ENCODE measurements around the gene POLA1.

POLA1 gene

DNA sequence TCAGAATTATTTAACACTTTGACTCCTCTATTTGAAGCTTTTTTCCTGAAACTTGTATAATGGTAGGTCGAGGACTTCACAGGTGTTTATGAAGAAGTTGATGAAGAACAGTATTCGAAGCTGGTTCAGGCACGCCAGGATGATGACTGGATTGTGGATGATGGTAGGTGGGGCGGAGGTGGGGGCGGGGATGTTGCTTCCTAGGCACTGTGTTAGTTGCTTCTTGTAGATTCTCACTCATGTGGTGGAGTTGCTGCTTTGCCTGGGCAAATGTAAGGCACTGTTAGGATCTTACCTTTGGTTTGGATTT is 9.4 kb downstream of the POLA1 start:
- in situ Hi-C loops (cut with HindIII; ENCODE audit: low pct_unique_long_range_greater_than_20kb, low sequenced_read_pairs) = no loop called here
- DNase-seq (ENCODE audit: low read depth in 1 of 2, low spot score in 1 of 2) = no peak
- TF ChIP-seq JUND (IDR thresholded peaks at IDR 0.05; ENCODE audit: low read depth) = no peak

DNA sequence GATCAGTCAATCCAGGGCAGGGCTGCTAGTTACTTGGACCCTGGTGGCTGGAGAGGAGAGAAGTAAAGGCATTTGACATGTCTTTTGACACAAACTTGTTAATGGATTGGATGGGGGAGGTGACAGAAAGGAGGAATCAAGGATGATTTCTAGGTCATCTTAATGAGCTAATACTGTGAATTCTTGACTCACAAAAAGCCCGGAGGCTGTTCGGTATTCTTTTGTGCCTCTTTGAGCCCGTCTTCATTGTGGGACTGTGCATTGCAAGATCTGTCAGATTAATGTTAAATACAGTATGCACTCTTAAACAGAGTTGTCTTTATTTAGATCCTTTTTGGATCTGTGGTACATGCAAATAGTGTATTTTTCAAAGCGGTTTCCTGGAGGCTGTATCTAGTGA is 25.1 kb downstream of the POLA1 start:
- in situ Hi-C loops (cut with HindIII; ENCODE audit: low pct_unique_long_range_greater_than_20kb, low sequenced_read_pairs) = no loop called here
- no peak for TF ChIP-seq JUND (IDR thresholded peaks at IDR 0.05; ENCODE audit: low read depth)

DNA sequence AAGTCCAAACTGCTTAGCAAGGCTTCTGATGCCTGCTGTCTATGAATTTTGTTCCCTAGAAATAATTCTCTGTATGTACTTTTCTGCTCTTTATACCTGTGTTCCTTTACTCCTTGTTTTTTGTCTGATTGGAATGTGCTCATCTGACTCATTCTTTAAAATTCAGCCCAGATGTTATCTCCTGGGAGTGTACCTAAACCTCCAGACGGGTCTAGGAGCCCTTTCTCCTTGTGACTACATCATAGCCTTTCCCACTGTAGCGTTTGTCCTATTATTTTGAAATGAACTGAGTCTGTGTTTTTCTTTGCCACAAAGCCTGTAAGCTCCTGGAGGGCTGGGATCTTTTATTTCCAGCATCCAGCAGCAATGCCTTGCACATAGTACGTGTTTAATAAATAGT is 26.3 kb downstream of the POLA1 start:
- in situ Hi-C loops (cut with HindIII; ENCODE audit: low pct_unique_long_range_greater_than_20kb, low sequenced_read_pairs) = no loop called here

More for the DNA sequence above, 25.1 kb downstream of the POLA1 start:
- no peak for DNase-seq (ENCODE audit: low read depth in 1 of 2, low spot score in 1 of 2)

DNA sequence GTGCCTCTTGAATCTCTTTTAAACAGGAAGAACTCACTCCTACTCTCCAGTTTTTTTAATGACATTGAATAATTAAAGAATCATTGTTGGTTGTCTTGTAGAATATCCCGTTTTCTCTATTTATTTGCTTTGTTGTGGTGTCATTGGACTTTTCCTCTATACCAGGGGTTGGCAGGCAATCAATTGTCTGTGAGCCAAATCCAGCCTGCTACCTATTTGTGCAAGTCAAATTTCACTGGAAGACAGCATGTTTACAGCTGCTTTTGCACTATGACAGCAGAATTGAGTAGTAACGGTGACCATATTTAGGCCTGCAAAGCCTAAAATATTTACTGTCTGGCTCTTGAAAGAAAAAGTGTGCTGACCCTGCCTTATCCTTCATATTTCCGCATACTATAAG is 34.8 kb downstream of the POLA1 start:
- no peak for TF ChIP-seq JUND (IDR thresholded peaks at IDR 0.05; ENCODE audit: low read depth)
- in situ Hi-C loops (cut with HindIII; ENCODE audit: low pct_unique_long_range_greater_than_20kb, low sequenced_read_pairs) = no loop called here
- DNase-seq (ENCODE audit: low read depth in 1 of 2, low spot score in 1 of 2) = no peak

More for the DNA sequence above, 26.3 kb downstream of the POLA1 start:
- TF ChIP-seq JUND (IDR thresholded peaks at IDR 0.05; ENCODE audit: low read depth) = no peak
- DNase-seq (ENCODE audit: low read depth in 1 of 2, low spot score in 1 of 2) = no peak

DNA sequence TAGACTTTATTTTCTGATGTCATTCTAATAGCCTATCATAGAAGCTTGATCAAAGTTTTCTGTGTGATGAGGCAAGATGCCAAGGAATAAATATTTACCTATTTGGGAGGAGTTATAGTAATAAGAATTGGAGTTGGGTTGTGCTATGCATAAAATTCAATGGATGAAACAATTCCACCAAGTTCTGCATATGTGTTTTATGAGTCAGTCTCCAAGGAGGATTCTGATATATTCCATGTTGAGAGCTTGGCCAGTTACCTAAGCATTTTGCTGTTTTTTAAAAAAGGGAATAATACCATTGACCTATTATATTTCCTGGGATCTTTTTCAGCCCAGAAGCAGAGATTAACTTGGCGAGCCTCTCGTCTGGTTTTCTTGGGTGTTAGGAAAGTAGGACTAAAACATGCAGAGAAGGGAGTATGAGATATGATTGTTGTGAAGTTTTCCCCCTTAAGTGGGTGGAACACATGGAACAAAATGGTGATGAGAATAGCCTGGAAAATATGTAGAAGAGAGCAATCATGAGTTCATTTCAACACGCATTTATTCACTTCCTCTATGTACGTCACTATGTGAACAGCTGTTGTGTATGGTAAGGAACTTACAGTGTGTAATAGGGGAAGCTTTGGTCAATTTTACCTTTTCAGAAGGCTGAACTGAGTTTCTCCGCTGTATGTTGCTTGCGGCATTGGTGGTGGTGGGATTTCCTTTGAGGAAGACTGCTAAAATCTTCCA is 39.2 kb downstream of the POLA1 start:
- no peak for TF ChIP-seq JUND (IDR thresholded peaks at IDR 0.05; ENCODE audit: low read depth)
- in situ Hi-C loops (cut with HindIII; ENCODE audit: low pct_unique_long_range_greater_than_20kb, low sequenced_read_pairs) = no loop called here
- DNase-seq (ENCODE audit: low read depth in 1 of 2, low spot score in 1 of 2) = peak in 1 of 2 experiments; percentile 10

DNA sequence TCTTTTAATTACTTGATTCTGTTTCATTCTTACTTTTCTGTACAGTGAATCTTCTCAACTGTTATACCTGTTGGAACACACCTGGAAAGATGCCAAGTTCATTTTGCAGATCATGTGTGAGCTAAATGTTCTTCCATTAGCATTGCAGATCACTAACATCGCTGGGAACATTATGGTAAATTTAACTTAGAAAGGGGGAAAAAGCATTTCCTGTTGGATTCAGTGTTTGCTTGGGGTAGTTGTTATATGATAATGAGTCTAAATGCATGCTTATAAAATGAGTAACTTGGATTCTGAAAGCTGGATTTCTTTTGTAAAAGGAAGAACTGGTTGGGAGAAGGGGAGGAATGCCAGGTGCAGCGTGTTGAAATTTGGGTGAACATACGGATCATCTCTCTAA is 47.6 kb downstream of the POLA1 start:
- in situ Hi-C loops (cut with HindIII; ENCODE audit: low pct_unique_long_range_greater_than_20kb, low sequenced_read_pairs) = no loop called here
- DNase-seq (ENCODE audit: low read depth in 1 of 2, low spot score in 1 of 2) = no peak
- TF ChIP-seq JUND (IDR thresholded peaks at IDR 0.05; ENCODE audit: low read depth) = no peak

DNA sequence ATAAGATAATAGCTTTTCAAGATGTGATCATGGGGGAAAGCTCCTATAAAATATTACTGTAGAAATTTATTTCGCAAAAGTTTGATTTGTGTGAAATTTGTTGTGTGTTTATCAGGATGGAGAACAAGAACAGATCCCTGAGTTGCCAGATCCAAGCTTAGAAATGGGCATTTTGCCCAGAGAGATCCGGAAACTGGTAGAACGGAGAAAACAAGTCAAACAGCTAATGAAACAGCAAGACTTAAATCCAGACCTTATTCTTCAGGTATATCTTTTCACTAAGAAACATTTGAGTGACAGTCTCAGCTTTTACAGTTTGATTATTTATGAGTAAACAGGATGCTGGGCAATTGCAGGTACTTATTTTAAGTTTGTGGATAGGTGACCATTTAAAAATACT is 54.5 kb downstream of the POLA1 start:
- DNase-seq (ENCODE audit: low read depth in 1 of 2, low spot score in 1 of 2) = peak in 1 of 2 experiments; percentile 69
- no peak for TF ChIP-seq JUND (IDR thresholded peaks at IDR 0.05; ENCODE audit: low read depth)
- in situ Hi-C loops (cut with HindIII; ENCODE audit: low pct_unique_long_range_greater_than_20kb, low sequenced_read_pairs) = no loop called here

DNA sequence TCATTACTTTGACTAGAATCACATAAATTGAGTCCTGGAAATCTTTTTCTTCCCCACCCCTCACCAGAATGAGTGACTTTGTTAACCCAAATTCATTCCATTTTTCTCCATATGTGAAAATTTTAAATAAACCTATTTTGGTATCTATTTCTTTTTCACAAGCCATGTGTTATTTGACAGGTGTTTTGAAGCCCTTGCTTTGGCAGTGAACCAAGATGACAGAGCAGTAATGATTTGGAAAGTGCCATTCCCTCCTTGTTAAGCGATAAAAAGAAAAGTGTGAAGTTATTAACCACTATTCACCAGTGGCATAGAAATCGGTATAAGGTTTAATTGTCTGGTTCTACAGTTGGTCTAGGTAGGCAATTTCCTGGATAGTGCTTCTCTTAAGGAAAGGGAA is 66.1 kb downstream of the POLA1 start:
- DNase-seq (ENCODE audit: low read depth in 1 of 2, low spot score in 1 of 2) = no peak
- in situ Hi-C loops (cut with HindIII; ENCODE audit: low pct_unique_long_range_greater_than_20kb, low sequenced_read_pairs) = no loop called here

DNA sequence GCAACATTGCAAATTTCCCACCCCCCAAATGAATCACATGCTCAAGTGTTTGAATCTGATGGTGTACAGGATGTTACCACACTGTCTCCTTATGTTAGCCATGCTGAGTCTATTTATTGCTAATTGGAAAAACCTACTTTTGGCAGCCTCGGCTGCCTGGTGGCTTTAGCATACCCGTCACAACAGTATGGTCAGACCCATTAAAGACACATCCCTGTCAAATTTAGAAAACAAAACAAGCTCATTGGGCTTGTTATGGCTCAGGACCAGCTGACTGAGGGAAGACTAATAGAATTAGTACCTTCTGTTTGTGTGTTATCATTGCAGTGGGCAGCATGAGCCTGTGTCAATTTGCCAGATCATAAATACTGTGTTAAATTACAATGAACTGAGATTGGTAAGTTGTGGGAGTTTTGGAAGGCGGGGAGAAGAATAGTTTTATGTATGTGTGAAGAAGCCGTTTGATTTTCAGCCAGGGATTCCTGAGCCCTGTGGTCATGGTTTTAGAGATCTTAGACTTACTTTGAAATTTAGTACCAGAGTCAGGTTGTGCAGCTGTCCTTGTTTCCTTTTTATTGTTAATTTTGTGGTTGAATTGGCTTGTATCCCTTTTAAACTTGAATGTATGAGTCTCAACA is 66.8 kb downstream of the POLA1 start:
- TF ChIP-seq JUND (IDR thresholded peaks at IDR 0.05; ENCODE audit: low read depth) = no peak
- in situ Hi-C loops (cut with HindIII; ENCODE audit: low pct_unique_long_range_greater_than_20kb, low sequenced_read_pairs) = no loop called here
- DNase-seq (ENCODE audit: low read depth in 1 of 2, low spot score in 1 of 2) = no peak

More for the DNA sequence above, 66.1 kb downstream of the POLA1 start:
- TF ChIP-seq JUND (IDR thresholded peaks at IDR 0.05; ENCODE audit: low read depth) = no peak

DNA sequence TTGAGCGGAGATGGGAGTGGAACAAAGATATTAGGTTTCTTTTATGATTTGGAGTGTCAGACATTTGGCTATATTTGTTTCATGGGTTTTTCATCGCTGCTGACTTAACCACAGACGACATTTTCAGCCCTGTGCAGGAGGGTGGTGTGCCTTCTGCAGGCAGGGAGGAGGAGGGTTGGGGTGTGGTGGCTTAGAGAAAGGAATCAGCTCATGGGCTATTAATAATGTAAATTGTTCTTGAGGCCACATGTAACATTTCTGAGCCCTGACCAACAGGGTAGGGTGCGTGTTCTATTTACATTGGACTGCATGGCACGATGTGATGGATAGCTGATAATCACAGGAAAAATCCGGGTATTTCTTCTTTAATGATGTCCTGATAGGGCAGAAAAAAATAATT is 67.6 kb downstream of the POLA1 start:
- no peak for DNase-seq (ENCODE audit: low read depth in 1 of 2, low spot score in 1 of 2)
- no peak for TF ChIP-seq JUND (IDR thresholded peaks at IDR 0.05; ENCODE audit: low read depth)
- in situ Hi-C loops (cut with HindIII; ENCODE audit: low pct_unique_long_range_greater_than_20kb, low sequenced_read_pairs) = no loop called here

DNA sequence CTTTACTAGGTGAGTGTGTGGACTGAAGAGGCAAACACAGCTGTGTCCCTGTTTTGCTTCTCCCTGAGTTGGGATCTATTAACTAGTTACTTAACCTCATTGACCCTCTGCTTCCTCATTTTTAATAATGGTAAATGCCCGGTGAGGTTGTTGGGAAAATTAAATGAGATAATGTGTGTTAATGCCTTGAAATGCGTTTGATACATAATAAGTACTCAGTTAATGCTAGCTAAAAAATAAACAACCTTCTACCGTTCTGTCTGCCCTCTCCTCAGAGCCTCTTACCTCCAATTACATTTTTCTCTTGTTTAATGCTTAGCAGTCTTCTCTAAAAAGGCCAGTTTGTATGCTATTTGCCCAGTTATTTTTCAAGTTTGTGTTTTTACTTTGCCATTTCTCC is 70.3 kb downstream of the POLA1 start:
- in situ Hi-C loops (cut with HindIII; ENCODE audit: low pct_unique_long_range_greater_than_20kb, low sequenced_read_pairs) = no loop called here
- no peak for TF ChIP-seq JUND (IDR thresholded peaks at IDR 0.05; ENCODE audit: low read depth)
- DNase-seq (ENCODE audit: low read depth in 1 of 2, low spot score in 1 of 2) = no peak

DNA sequence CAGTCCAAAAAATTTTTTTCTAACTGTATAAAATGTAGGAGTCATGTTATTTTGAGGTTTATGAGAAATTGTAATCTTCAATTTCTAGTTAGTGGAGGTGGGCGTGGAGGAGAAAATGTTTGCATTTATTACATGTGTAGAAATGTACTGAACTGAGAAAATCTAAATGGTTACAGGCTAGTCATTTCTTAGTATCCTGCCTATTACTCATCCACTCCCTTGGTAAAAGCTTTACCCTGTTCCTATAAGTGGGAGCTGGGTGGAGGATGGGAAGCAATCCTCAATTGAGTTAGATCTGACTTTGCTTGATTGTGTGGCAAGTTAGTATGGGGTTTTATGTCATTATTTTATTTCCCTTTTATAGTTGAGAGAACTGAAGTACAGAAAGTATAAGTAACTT is 73.8 kb downstream of the POLA1 start:
- no peak for TF ChIP-seq JUND (IDR thresholded peaks at IDR 0.05; ENCODE audit: low read depth)
- in situ Hi-C loops (cut with HindIII; ENCODE audit: low pct_unique_long_range_greater_than_20kb, low sequenced_read_pairs) = no loop called here
- DNase-seq (ENCODE audit: low read depth in 1 of 2, low spot score in 1 of 2) = no peak

DNA sequence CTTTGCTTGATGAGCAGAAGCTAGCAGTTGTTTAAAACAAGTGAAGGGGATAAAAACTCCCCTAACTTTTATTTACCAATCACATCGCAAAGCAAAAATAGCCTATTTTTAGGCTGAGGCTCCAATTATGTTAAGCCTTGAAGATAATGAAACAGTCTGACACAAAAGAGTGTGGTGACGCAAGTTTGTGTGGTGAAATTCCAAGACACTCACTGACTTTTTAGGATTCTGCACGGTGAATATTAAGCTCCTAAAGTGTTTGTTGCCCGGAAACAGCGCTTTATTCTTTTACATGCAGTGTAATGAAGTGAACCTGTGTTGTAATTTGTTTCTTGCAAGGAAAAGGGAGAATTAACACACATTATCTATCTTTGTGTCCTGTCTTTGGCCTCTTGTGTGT is 74.8 kb downstream of the POLA1 start:
- DNase-seq (ENCODE audit: low read depth in 1 of 2, low spot score in 1 of 2) = no peak
- no peak for TF ChIP-seq JUND (IDR thresholded peaks at IDR 0.05; ENCODE audit: low read depth)
- in situ Hi-C loops (cut with HindIII; ENCODE audit: low pct_unique_long_range_greater_than_20kb, low sequenced_read_pairs) = no loop called here

DNA sequence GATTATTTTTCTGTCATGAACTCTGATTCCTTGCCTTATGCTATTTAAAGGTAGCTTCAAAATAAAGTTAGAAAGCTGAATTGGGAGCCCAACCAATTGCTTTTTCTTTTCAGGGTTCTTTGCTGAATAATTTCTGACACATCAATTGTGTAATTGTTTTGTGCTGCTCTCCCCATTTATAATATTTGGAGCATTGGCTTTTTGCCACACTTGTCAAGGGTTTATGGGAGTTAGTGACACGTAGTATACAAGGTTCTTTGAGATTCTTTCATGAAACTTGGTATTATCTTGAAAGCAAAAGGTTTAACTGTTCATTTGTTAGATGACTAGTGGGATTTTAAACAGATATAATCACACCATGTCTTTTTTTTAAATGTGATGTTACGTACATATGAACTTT is 80.9 kb downstream of the POLA1 start:
- in situ Hi-C loops (cut with HindIII; ENCODE audit: low pct_unique_long_range_greater_than_20kb, low sequenced_read_pairs) = no loop called here
- TF ChIP-seq JUND (IDR thresholded peaks at IDR 0.05; ENCODE audit: low read depth) = no peak
- no peak for DNase-seq (ENCODE audit: low read depth in 1 of 2, low spot score in 1 of 2)
